HepG2 (cell line): ENCODE measurements around the gene PADI1. TPM values are rescaled to one million over a fixed set of nuclear protein-coding genes. Genes with fewer than 3 reads are reported as not detected.

Experiments
- ATAC-seq: fragments of 200-7000 bp; cut with Tn5 transposase; 3 replicates; pipeline ENCODE4 v1.9.1; 2020; ENCODE audit warnings: mild to moderate bottlenecking, moderate library complexity
- BruUV-seq: library from RNA; stranded (reverse); fragments of 400-500 nt; replicated peaks from 2 replicates; lab custom pipeline; 2021; lab: Mats Ljungman, UMichigan
- CTCF ChIA-PET: fragments of 300-600 bp; formaldehyde crosslinking; extraction: SDS; loops from one replicate; lab custom pipeline; 2021; ENCODE audit warnings: low total read pairs, inconsistent platforms, low intra/inter-chr PET ratio; lab: Yijun Ruan, JAX
- POLR2A ChIA-PET: fragments of 350-600 bp; sonication (Branson Sonifier 250); formaldehyde crosslinking; loops from one replicate; lab custom pipeline; 2020; ENCODE audit warnings: antibody characterized with exemption, inconsistent platforms; lab: Yijun Ruan, JAX
- DNase-seq: peaks from one replicate; pipeline ENCODE4 v3.0.0-alpha.2; 2015; ENCODE audit warnings: low spot score
- FAIRE-seq: peaks from 3 replicates; lab custom pipeline; 2011; peaks lifted over from hg19 to GRCh38; lab: Jason Lieb, UNC
- H2AFZ ChIP-seq: one replicate; pipeline ENCODE4 v1.6.1; 2011; ENCODE audit warnings: low read length, inconsistent platforms
- H3K27ac ChIP-seq: fragments of 300-600 bp; 3 replicates; pipeline ENCODE4 v1.8.0; 2011; ENCODE audit warnings: mixed run types, mild to moderate bottlenecking, mixed read lengths, low read length, inconsistent platforms; ENCODE audit not compliant: insufficient read depth; ENCODE audit errors: extremely low read length
- H3K27me3 ChIP-seq, 2 experiments: fragments of 200-600 bp in 1 of 2; 2 replicates in 1 of 2; 3 replicates in 1 of 2; pipeline versions ENCODE4 v1.6.0 to v1.8.0; 2011; ENCODE audit warnings: low read length in 2 of 2, mild to moderate bottlenecking in 2 of 2, moderate library complexity in 2 of 2, inconsistent platforms in 1 of 2; ENCODE audit not compliant: insufficient read depth in 2 of 2, control insufficient read depth in 1 of 2
- H3K36me3 ChIP-seq, 2 experiments: fragments of 200-600 bp in 1 of 2; replicated peaks in 1 of 2; 2 replicates in 1 of 2; 3 replicates in 1 of 2; pipeline versions ENCODE4 v1.5.1 to v1.8.0; 2011; ENCODE audit warnings: low read length in 2 of 2, inconsistent platforms in 1 of 2; ENCODE audit not compliant: insufficient read depth in 2 of 2, control insufficient read depth in 1 of 2
- H3K4me1 ChIP-seq: 2 replicates; pipeline ENCODE4 v1.5.1; 2012; ENCODE audit warnings: low read length, inconsistent platforms; ENCODE audit not compliant: insufficient read depth
- H3K4me2 ChIP-seq: 2 replicates; pipeline ENCODE4 v1.6.0; 2011; ENCODE audit warnings: low read depth, low read length, inconsistent platforms
- H3K4me3 ChIP-seq, 3 experiments: fragments of 200-600 bp in 1 of 3; sonication (generic), shearing (Covaris generic) in 1 of 3; replicated peaks in 1 of 3; 2 replicates each; pipeline ENCODE4 v1.5.1; 2011 to 2016; ENCODE audit warnings: low read length in 3 of 3, inconsistent platforms in 2 of 3, low read depth in 2 of 3, mild to moderate bottlenecking in 2 of 3, control low read depth in 1 of 3, mixed read lengths in 1 of 3; ENCODE audit not compliant: insufficient read depth in 1 of 3
- H3K79me2 ChIP-seq: one replicate; pipeline ENCODE4 v1.6.1; 2011; ENCODE audit warnings: low read length, inconsistent platforms; ENCODE audit not compliant: insufficient read depth
- H3K9ac ChIP-seq: 2 replicates; pipeline ENCODE4 v1.6.0; 2011; ENCODE audit warnings: mild to moderate bottlenecking, low read depth, low read length, inconsistent platforms; ENCODE audit not compliant: insufficient read depth
- H3K9me3 ChIP-seq: 2 replicates; pipeline ENCODE4 v1.5.1; 2012; ENCODE audit warnings: mild to moderate bottlenecking, low read length
- H4K20me1 ChIP-seq: 2 replicates; pipeline ENCODE4 v1.6.0; 2011; ENCODE audit warnings: inconsistent platforms, mild to moderate bottlenecking, low read length, moderate library complexity; ENCODE audit not compliant: insufficient read depth
- HIVEP1 ChIP-seq: sonication (generic); formaldehyde crosslinking; IDR thresholded peaks from 2 replicates; pipeline ENCODE4 v1.4.0; 2020; ENCODE audit warnings: mild to moderate bottlenecking, missing genetic modification reagents
- NR1H2 ChIP-seq: sonication (generic); formaldehyde crosslinking; IDR thresholded peaks from 2 replicates; pipeline ENCODE4 v1.8.1; 2022; ENCODE audit warnings: low read depth, missing genetic modification reagents, borderline replicate concordance
- SNAPC2 ChIP-seq: sonication (generic); formaldehyde crosslinking; IDR thresholded peaks from 2 replicates; pipeline ENCODE4 v1.8.1; 2022; ENCODE audit warnings: mild to moderate bottlenecking, missing genetic modification reagents
- ZBTB40 ChIP-seq, 2 experiments: fragments of 450-650 bp in 1 of 2; sonication (generic) in 1 of 2; formaldehyde crosslinking in 1 of 2; IDR thresholded peaks; 2 replicates each; pipeline versions ENCODE4 v1.6.1 to v1.8.0; 2016 to 2022; ENCODE audit warnings: antibody characterized with exemption in 1 of 2, mild to moderate bottlenecking in 1 of 2, missing genetic modification reagents in 1 of 2
- ZC3H13 ChIP-seq: sonication (generic); formaldehyde crosslinking; IDR thresholded peaks from 2 replicates; pipeline ENCODE4 v1.8.1; 2023; ENCODE audit warnings: mild to moderate bottlenecking, missing genetic modification reagents, moderate library complexity
- ZFP82 ChIP-seq: sonication (generic); formaldehyde crosslinking; IDR thresholded peaks from 2 replicates; pipeline ENCODE4 v1.5.1; 2020; ENCODE audit warnings: mild to moderate bottlenecking, missing genetic modification reagents, borderline replicate concordance
- WGBS: methylation state at CpG from one replicate; pipeline ENCODE4 v1.1.6; 2017; ENCODE audit warnings: low lambda C conversion rate; 5-methylcytosine and 5-hydroxymethylcytosine counted together
- in situ Hi-C: cut with HindIII; loops from 2 replicates; pipeline ENCODE4 v1.10.0; 2017; ENCODE audit warnings: low pct_unique_long_range_greater_than_20kb; ENCODE audit not compliant: extremely low pct_ligation_motif_present
- intact Hi-C: fragments of 100-400 bp; cut with micrococcal nuclease; formaldehyde crosslinking; loops from one replicate; pipeline ENCODE4 v1.10.0; 2022; ENCODE audit not compliant: unreplicated experiment
- polyA plus RNA-seq, 8 experiments: library from polyadenylated mRNA; depleted of rRNA in 3 of 8; stranded (reverse) in 7 of 8; unstranded in 1 of 8; fragments of >200 nt; fragmentation: Illumina TruSeq in 4 of 8; extraction: Trizol in 4 of 8; gene quantifications; 2 replicates each; pipeline versions ENCODE4 v1.2.1 to v1.2.3, GENCODE V29; 2011 to 2016; ENCODE audit warnings: low read depth in 4 of 8, missing spikeins in 1 of 8, mixed read lengths in 1 of 8; ENCODE audit not compliant: insufficient read depth in 1 of 8
- total RNA-seq, 5 experiments: library from RNA; depleted of rRNA; stranded (reverse); fragments of >200 nt; fragmentation: Illumina TruSeq; extraction: Trizol; gene quantifications; 2 replicates each; pipeline ENCODE4 v1.2.3, GENCODE V29; 2016; ENCODE audit warnings: low read depth in 1 of 5

The PADI1 gene
- total and polyA plus RNA-seq, 2 of the 13 experiments (the other 11 are each of a cell fraction or from before 2014, with no cell fraction given), result not detected

- Histone ChIP-seq H3K4me2 (no peak overlapping the region), H3K9ac (no peak overlapping the region)
- no peak for FAIRE-seq
- ATAC-seq, result no peak
- TF ChIP-seq ZFP82 (CRISPR knock-in tag), result no peak
- TF ChIP-seq ZC3H13 (CRISPR knock-in tag), result no peak
- TF ChIP-seq SNAPC2, result no peak
- no peak for TF ChIP-seq NR1H2 (CRISPR knock-in tag)
- no peak for TF ChIP-seq HIVEP1 (CRISPR knock-in tag)
- TF ChIP-seq ZBTB40 (IDR thresholded peaks at IDR 0.05), result no peak; the same call in 1 of the 2 replicates
- TF ChIP-seq ZBTB40 (CRISPR knock-in tag; IDR thresholded peaks at IDR 0.05), result peak; percentile 91
- TF ChIP-seq, all 625 proteins: peak for 1
- Histone ChIP-seq H2AFZ (no peak overlapping the region), H3K4me3 (no peak overlapping the region), H3K9me3 (no peaks in the 10 kb centered on the region), H3K27me3 (no peaks in the 10 kb centered on the region; a peak in 2 of 5 replicates), H3K36me3 (no peaks in the 10 kb centered on the region), H3K79me2 (no peaks in the 10 kb centered on the region), H3K27ac (no peak overlapping the region), H3K4me1 (no peaks in the 10 kb centered on the region), H4K20me1 (no peaks in the 10 kb centered on the region)
- POLR2A ChIA-PET, result no interaction called here
- BruUV-seq, result no TSS peak
- no peak for DNase-seq
- in situ Hi-C loops, result no loop called here
- 4% methylated on average over 4 of the region's 4 CpGs for WGBS
- intact Hi-C loops, result no loop called here
- CTCF ChIA-PET, result no interaction called here
Observed at GRCh38 chr1:17265950-17266349, 61.0 kb downstream of the PADI1 start.
